ENCODE measurements around the gene FRA10AC1. TPM values are rescaled to one million over a fixed set of nuclear protein-coding genes. Genes with fewer than 3 reads are reported as not detected.
A peak's percentile ranks its signal among the peaks of the same experiment; 100 is the strongest.

FRA10AC1 gene
- total RNA-seq, 1 donor from 2014 or later = 17.7 TPM

- H3K27ac Mint-ChIP-seq (ENCODE audit: unreplicated experiment) = no peak overlapping the region
These were observed 44.5 kb upstream of the FRA10AC1 start for GRCh38 chr10:93746844-93747284.

GRCh38 chr10:93745408-93746065 is 43.1 kb upstream of the FRA10AC1 start:
- H3K9me3 Mint-ChIP-seq (ENCODE audit: unreplicated experiment) = no peaks in the 10 kb centered on the region
- TF ChIP-seq, protein P1, sequence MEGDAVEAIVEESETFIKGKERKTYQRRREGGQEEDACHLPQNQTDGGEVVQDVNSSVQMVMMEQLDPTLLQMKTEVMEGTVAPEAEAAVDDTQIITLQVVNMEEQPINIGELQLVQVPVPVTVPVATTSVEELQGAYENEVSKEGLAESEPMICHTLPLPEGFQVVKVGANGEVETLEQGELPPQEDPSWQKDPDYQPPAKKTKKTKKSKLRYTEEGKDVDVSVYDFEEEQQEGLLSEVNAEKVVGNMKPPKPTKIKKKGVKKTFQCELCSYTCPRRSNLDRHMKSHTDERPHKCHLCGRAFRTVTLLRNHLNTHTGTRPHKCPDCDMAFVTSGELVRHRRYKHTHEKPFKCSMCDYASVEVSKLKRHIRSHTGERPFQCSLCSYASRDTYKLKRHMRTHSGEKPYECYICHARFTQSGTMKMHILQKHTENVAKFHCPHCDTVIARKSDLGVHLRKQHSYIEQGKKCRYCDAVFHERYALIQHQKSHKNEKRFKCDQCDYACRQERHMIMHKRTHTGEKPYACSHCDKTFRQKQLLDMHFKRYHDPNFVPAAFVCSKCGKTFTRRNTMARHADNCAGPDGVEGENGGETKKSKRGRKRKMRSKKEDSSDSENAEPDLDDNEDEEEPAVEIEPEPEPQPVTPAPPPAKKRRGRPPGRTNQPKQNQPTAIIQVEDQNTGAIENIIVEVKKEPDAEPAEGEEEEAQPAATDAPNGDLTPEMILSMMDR (IDR thresholded peaks at IDR 0.05; ENCODE audit: partially characterized antibody, unreplicated experiment) = peak; percentile 51
- H3K4me1 Mint-ChIP-seq (ENCODE audit: low read depth, unreplicated experiment) = peaks cover 23% of the 10 kb centered on the region
- no peak overlapping the region for H3K27ac Mint-ChIP-seq (ENCODE audit: unreplicated experiment)
- H3K4me3 Mint-ChIP-seq (ENCODE audit: unreplicated experiment) = no peak overlapping the region
- peak; percentile 43 for DNase-seq
- no peaks in the 10 kb centered on the region for H3K36me3 Mint-ChIP-seq (ENCODE audit: unreplicated experiment)
- peaks cover under 1% of the 10 kb centered on the region for H3K27me3 Mint-ChIP-seq (ENCODE audit: unreplicated experiment)

More at GRCh38 chr10:93746844-93747284, 44.5 kb upstream of the FRA10AC1 start:
- Mint-ChIP-seq H3K9me3 (ENCODE audit: unreplicated experiment) (peaks cover 2% of the 10 kb centered on the region), H3K27me3 (ENCODE audit: unreplicated experiment) (peaks cover 4% of the 10 kb centered on the region), H3K36me3 (ENCODE audit: unreplicated experiment) (no peaks in the 10 kb centered on the region), H3K4me3 (ENCODE audit: unreplicated experiment) (no peak overlapping the region), H3K4me1 (ENCODE audit: low read depth, unreplicated experiment) (peaks cover 36% of the 10 kb centered on the region)
- TF ChIP-seq, protein P1 (IDR thresholded peaks at IDR 0.05; ENCODE audit: partially characterized antibody, unreplicated experiment) = peak; percentile 28
- DNase-seq = no peak

DNA sequence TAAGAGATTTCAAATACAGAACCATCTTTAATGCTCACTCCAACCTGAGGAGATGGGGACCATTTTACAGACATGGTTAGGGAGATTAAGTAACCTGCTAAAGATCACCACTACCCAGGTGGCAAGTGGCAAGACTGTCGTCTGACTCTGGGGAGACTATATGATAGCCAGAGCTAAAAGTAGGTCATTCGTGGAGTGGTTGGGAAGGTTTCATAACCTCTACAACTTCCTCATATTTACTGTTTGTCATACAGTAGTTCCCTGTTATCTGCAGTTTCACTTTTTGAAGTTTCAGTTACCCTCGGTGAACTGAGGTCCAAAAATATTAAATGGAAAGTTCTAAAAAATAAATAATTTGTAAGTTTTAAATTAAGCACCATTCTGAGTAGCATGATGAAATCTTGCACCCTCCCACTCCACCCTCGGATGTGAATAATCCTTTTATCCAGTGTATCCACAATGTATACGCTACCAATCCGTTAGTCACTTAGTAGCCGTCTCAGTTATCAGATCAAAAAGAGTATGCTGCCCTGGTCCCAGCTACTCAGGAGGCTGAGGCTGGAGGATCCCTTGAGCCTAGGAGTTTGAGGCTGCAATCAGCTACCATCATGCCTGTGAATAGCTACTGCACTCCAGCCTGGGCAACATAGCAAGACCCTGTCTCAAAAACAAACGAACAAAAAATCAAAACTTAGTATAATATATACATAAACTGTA is 40.4 kb upstream of the FRA10AC1 start:
- H3K4me3 Mint-ChIP-seq (ENCODE audit: unreplicated experiment) = no peak overlapping the region
- H3K27me3 Mint-ChIP-seq (ENCODE audit: unreplicated experiment) = no peaks in the 10 kb centered on the region
- peaks cover 4% of the 10 kb centered on the region for H3K36me3 Mint-ChIP-seq (ENCODE audit: unreplicated experiment)
- no peak for DNase-seq
- TF ChIP-seq, protein P1 (IDR thresholded peaks at IDR 0.05; ENCODE audit: partially characterized antibody, unreplicated experiment) = no peak
- H3K9me3 Mint-ChIP-seq (ENCODE audit: unreplicated experiment) = no peaks in the 10 kb centered on the region
- H3K27ac Mint-ChIP-seq (ENCODE audit: unreplicated experiment) = no peak overlapping the region
- peaks cover 3% of the 10 kb centered on the region for H3K4me1 Mint-ChIP-seq (ENCODE audit: low read depth, unreplicated experiment)

DNA sequence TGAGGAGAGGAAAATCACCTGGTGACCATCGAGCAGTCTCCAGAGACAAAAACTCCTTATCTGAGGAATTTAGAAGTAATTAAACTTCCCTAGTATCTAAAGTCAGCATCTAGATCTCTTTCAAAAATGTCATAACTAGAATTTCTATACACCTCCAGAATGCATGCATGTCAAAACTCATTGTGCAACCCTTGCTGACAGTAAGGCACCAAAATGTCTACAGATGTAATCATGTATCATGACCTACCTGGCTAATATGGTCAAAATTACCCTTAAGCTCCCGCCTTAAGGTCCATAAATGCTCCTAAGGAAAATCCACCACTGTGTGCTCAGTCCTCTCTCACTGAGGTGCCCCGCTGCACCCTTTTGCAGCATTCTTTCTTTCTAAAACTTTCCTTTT is 39.0 kb upstream of the FRA10AC1 start:
- TF ChIP-seq, protein P1 (IDR thresholded peaks at IDR 0.05; ENCODE audit: partially characterized antibody, unreplicated experiment) = no peak
- no peak overlapping the region for H3K27ac Mint-ChIP-seq (ENCODE audit: unreplicated experiment)
- no peaks in the 10 kb centered on the region for H3K9me3 Mint-ChIP-seq (ENCODE audit: unreplicated experiment)
- no peaks in the 10 kb centered on the region for H3K27me3 Mint-ChIP-seq (ENCODE audit: unreplicated experiment)
- H3K4me3 Mint-ChIP-seq (ENCODE audit: unreplicated experiment) = no peak overlapping the region
- DNase-seq = no peak
- peaks cover 3% of the 10 kb centered on the region for H3K4me1 Mint-ChIP-seq (ENCODE audit: low read depth, unreplicated experiment)
- H3K36me3 Mint-ChIP-seq (ENCODE audit: unreplicated experiment) = peaks cover 4% of the 10 kb centered on the region

GRCh38 chr10:93726024-93726423 is 23.6 kb upstream of the FRA10AC1 start:
- TF ChIP-seq, protein P1 (IDR thresholded peaks at IDR 0.05; ENCODE audit: partially characterized antibody, unreplicated experiment) = no peak
- H3K9me3 Mint-ChIP-seq (ENCODE audit: unreplicated experiment) = peaks cover 1% of the 10 kb centered on the region
- H3K4me3 Mint-ChIP-seq (ENCODE audit: unreplicated experiment) = no peak overlapping the region
- H3K36me3 Mint-ChIP-seq (ENCODE audit: unreplicated experiment) = no peaks in the 10 kb centered on the region
- H3K4me1 Mint-ChIP-seq (ENCODE audit: low read depth, unreplicated experiment) = peaks cover 2% of the 10 kb centered on the region
- no peak overlapping the region for H3K27ac Mint-ChIP-seq (ENCODE audit: unreplicated experiment)
- DNase-seq = no peak
- H3K27me3 Mint-ChIP-seq (ENCODE audit: unreplicated experiment) = no peaks in the 10 kb centered on the region
